Pancreas (tissue), 10 donors: ENCODE results near the gene SLC16A2. TPM values are rescaled to one million over a fixed set of nuclear protein-coding genes. Genes with fewer than 3 reads are reported as not detected.

Experiments
- ATAC-seq, 4 donors: fragments of 200-7000 bp; cut with Tn5 transposase; one replicate each; pipeline versions ENCODE4 v1.8.0 to v1.9.1; 2020; ENCODE audit warnings: mild to moderate bottlenecking in 4 of 4, moderate library complexity in 4 of 4
- DNase-seq, 6 donors: peaks; one replicate each; pipeline ENCODE4 v3.0.0-alpha.2; 2020
- FAIRE-seq: peaks from 2 replicates; lab custom pipeline; 2012; peaks lifted over from hg19 to GRCh38; lab: Jason Lieb, UNC
- H3K27ac ChIP-seq, 4 donors: fragments of 200-600 bp; sonication (generic); 1 replicate in 3 of 4; 2 replicates in 1 of 4; pipeline versions ENCODE4 v1.5.0 to v1.8.0; 2020
- H3K27me3 ChIP-seq, 4 donors: fragments of 200-600 bp; one replicate each; pipeline ENCODE4 v1.8.0; 2021
- H3K36me3 ChIP-seq, 3 donors: fragments of 200-600 bp; sonication (generic) in 1 of 3; one replicate each; pipeline versions ENCODE4 v1.5.0 to v1.8.0; 2020 to 2021
- H3K4me1 ChIP-seq, 3 donors: fragments of 200-600 bp; one replicate each; pipeline ENCODE4 v1.8.0; 2021
- H3K4me3 ChIP-seq, 4 donors: fragments of 200-600 bp; sonication (generic) in 2 of 4; one replicate each; pipeline versions ENCODE4 v1.5.0 to v1.8.0; 2020 to 2021
- H3K9me3 ChIP-seq, 4 donors: fragments of 200-600 bp; one replicate each; pipeline ENCODE4 v1.8.0; 2021
- CTCF ChIP-seq, 4 donors: fragments of 200-600 bp; sonication (generic) in 3 of 4; IDR thresholded peaks; one replicate each; pipeline versions ENCODE4 v1.5.0 to v1.8.0; 2021; ENCODE audit warnings: antibody characterized with exemption in 4 of 4
- WGBS, 2 donors: extraction: QIAGEN DNeasy Blood & Tissue Kit; methylation state at CpG; one replicate each; pipeline ENCODE4 v1.1.7; 2013; 5-methylcytosine and 5-hydroxymethylcytosine counted together
- intact Hi-C, 3 donors: fragments of 100-400 bp; cut with DNase I; formaldehyde crosslinking; loops; one replicate each; pipeline versions ENCODE4 v1.11.1 to v1.14.2; 2022
- polyA plus RNA-seq, 2 donors: library from polyadenylated mRNA; stranded (reverse); fragments of 200-250 nt; gene quantifications; one replicate each; pipeline ENCODE4 v1.2.3, GENCODE V29; 2013
- total RNA-seq, 6 donors: library from RNA; stranded (reverse); fragmentation: NEBNext Ultra II Directional in 4 of 6; extraction: Animal tissue kit (Norgen Biotek cat#: 25700) in 4 of 6; gene quantifications; one replicate each; pipeline versions ENCODE4 v1.2.1 to v1.2.4, GENCODE V29; 2021 to 2023
- donor health status: healthy with polysubstance abuse.
- donor health status: DM: no; HTN: no; CAD: no; lungs with moderate emphysema.
- donor health status: DM: no; HTN: no; CAD: no.
- donor health status: control.
- donor health status: control.
- donor health status: Bipolar disorder and iron deficiency.
- donor health status: DM: yes; HTN: yes; CAD: no.
- donor health status: DM: no; HTN: no; CAD: no.
- donor health status: DM: no; HTN: no; CAD: no.
- donor health status: DM: yes; HTN: yes; CAD: no.

SLC16A2 gene
- total and polyA plus RNA-seq, 8 donors: 2.2 to 8.4 (median 3.8) TPM

DNA sequence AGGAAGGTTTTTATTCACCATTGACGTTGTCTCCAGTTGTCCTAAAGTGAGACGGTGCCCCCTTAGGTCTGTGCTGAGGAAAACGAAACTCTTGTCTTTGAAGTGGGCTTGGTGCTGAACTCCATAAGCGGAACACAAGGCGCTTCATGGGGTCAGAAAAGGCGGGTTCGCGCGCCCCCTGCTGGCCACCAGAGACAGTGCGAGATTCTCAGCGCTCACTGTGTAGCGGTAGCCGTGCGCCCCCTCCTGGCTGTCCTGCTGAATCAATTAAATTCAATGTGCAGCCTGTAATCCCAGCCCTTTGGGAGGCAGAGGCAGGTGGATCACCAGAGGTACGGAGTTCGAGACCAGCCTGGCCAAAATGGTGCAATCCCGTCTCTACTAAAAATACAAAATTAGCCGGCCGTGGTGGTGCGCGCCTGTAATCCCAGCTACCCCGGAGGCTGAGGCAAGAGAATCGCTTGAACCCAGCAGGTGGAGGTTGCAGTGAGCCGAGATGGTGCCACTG is 129.1 kb downstream of the SLC16A2 start:
- intact Hi-C loops: no loop called here
- Histone ChIP-seq H3K4me3 (no peak overlapping the region), H3K36me3 (no peaks in the 10 kb centered on the region), H3K4me1 (no peaks in the 10 kb centered on the region), H3K27me3 (peaks cover 0 to 8% (median 0%) of the 10 kb centered on the region in 4 donors), H3K27ac (no peak overlapping the region), H3K9me3 (no peaks in the 10 kb centered on the region)
- 14 to 22% methylated on average over 24 of the region's 24 CpGs for WGBS, 2 donors
- peak; percentile 98 to 100 (median 99) for TF ChIP-seq CTCF (IDR thresholded peaks at IDR 0.05)
- no peak for FAIRE-seq
- peak; percentile 91 to 100 (median 98) for ATAC-seq
- DNase-seq: peak; percentile 61 to 94 (median 86)

- intact Hi-C loops: no loop called here
- H3K9me3 ChIP-seq: no peaks in the 10 kb centered on the region
Observed at GRCh38 chrX:74551934-74552333, 130.6 kb downstream of the SLC16A2 start.

DNA sequence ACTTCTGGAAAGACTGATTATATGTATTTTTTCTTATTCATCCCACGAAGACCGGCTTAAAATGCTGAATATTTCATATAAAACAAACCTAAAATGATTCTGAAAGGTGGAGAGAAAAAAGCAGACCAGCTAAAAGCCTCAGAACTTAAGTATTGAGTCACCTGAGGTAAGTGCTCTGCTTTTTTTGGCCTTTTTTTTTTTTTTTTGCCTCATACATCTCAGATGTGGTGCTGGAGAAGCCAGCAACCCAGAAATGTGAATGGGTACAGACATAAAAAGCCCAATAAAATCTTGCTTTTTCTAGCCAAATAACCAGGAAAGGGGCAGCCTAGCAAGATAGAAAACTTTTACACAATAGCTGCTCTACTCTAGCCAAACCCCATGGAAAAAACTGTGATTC is 136.1 kb downstream of the SLC16A2 start:
- 80 to 93% methylated on average over 2 of the region's 2 CpGs for WGBS, 2 donors
- no peaks in the 10 kb centered on the region for H3K4me1 ChIP-seq
- no peak for FAIRE-seq
- no peak overlapping the region for H3K27ac ChIP-seq
- no peaks in the 10 kb centered on the region for H3K36me3 ChIP-seq
- DNase-seq: no peak
- intact Hi-C loops: no loop called here
- H3K9me3 ChIP-seq: no peaks in the 10 kb centered on the region
- peaks cover 0 to 6% (median 0%) of the 10 kb centered on the region in 4 donors for H3K27me3 ChIP-seq
- TF ChIP-seq CTCF (IDR thresholded peaks at IDR 0.05): no peak
- no peak for ATAC-seq
- no peak overlapping the region for H3K4me3 ChIP-seq

More at GRCh38 chrX:74551934-74552333, 130.6 kb downstream of the SLC16A2 start:
- peaks cover 0 to 8% (median 0%) of the 10 kb centered on the region in 4 donors for H3K27me3 ChIP-seq
- ATAC-seq: no peak
- FAIRE-seq: no peak
- H3K27ac ChIP-seq: no peak overlapping the region
- H3K36me3 ChIP-seq: no peaks in the 10 kb centered on the region
- no peak for DNase-seq
- no peaks in the 10 kb centered on the region for H3K4me1 ChIP-seq
- H3K4me3 ChIP-seq: no peak overlapping the region
- 41 to 47% methylated on average over 2 of the region's 2 CpGs for WGBS, 2 donors
- TF ChIP-seq CTCF (IDR thresholded peaks at IDR 0.05): no peak

DNA sequence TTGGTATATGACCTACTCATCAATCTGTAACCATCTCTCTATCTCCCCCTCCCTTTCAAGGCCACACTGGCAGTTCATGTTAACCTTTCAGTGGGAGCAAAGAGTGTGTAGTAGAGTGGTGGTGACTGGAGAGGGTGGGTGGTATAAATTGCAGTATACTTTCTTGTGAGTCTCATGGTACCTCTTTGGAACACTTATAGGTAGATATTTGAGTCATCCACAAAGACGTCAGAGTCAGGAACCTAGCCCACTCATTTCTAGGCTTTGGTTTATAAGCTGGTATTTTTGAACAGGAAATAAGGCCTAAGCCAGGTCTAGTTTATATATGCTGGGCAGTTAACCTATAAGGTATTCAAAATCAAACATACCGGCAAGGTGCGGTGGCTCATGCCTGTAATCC is 156.8 kb downstream of the SLC16A2 start:
- 93 to 99% methylated on average over 3 of the region's 3 CpGs for WGBS, 2 donors
- no peak for ATAC-seq
- Histone ChIP-seq H3K9me3 (no peaks in the 10 kb centered on the region), H3K27me3 (no peaks in the 10 kb centered on the region), H3K36me3 (no peaks in the 10 kb centered on the region), H3K4me3 (no peak overlapping the region), H3K4me1 (no peaks in the 10 kb centered on the region), H3K27ac (no peak overlapping the region)
- no peak for FAIRE-seq
- no peak for TF ChIP-seq CTCF (IDR thresholded peaks at IDR 0.05)
- intact Hi-C loops: no loop called here
- no peak for DNase-seq

DNA sequence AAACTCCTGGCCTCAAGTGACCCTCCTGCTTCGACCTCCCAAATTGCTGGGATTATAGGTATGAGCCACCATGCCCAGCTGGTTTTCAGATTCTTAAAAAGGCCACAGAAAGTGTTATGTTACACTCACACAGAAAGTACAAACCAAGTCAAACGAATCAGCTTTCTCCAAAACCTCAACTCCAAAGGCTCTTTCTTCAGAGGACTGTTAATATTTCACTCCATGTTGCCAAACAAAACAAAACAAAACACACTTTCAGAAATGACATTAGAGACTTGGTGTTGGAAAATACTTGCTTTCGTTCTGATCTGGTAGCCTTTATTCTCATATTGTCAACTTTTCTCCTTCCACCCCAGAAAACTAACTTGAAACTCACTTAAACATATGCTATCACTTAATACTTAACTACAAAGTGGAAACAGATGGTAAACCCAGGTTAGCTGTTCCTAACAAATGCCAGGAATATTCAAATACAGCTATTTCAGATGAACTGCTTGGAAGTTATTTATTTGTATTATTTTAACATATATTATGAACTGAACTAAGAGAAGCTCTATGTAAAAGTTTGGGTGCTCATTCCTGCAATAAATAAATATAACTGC is 158.4 kb downstream of the SLC16A2 start:
- ATAC-seq (no peak), FAIRE-seq (peak; percentile 43), DNase-seq (no peak)
- Histone ChIP-seq H3K36me3 (no peaks in the 10 kb centered on the region), H3K27me3 (no peaks in the 10 kb centered on the region), H3K9me3 (no peaks in the 10 kb centered on the region), H3K4me3 (no peak overlapping the region), H3K27ac (no peak overlapping the region), H3K4me1 (no peaks in the 10 kb centered on the region)
- TF ChIP-seq CTCF (IDR thresholded peaks at IDR 0.05): no peak
- 36 to 48% methylated on average over 3 of the region's 3 CpGs for WGBS, 2 donors
- intact Hi-C loops: no loop called here
